ENCODE measurements around the gene GSC2. TPM values are rescaled to one million over a fixed set of nuclear protein-coding genes. Genes with fewer than 3 reads are reported as not detected.

Gene GSC2
- total and polyA plus RNA-seq, 9 of the 15 experiments (the other 6 are each of a cell fraction or from before 2014, with no cell fraction given), result not detected

DNA sequence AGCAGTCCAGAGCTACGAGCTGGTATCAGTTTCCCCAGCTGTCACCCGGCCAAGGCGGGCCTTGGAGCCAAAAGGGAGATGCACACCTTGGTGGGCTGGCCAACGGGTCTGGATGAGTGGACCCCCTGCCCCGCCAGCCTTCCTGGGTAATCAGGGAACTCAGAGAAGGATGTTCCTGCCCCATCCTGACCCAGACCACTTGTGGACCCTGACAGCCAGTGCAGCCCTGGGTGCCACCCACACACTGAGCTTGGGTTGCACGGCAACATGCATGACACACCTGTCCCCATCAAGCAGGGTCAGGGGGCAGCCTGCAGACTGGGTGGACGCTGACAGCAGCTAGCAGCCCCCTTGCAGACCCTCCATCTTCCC, 19.8 kb upstream of the GSC2 start (continued):
- TF ChIP-seq NR4A1 (CRISPR knock-in tag; IDR thresholded peaks at IDR 0.05), result no peak
- TF ChIP-seq NR4A1 (tag; IDR thresholded peaks at IDR 0.05), result 0 out of 2 replicates have a peak, but pooled peaks have one; percentile 36
- peak; percentile 26 for TF ChIP-seq SETDB1 (IDR thresholded peaks at IDR 0.05; ENCODE audit: low read length)
- TF ChIP-seq, protein P1, sequence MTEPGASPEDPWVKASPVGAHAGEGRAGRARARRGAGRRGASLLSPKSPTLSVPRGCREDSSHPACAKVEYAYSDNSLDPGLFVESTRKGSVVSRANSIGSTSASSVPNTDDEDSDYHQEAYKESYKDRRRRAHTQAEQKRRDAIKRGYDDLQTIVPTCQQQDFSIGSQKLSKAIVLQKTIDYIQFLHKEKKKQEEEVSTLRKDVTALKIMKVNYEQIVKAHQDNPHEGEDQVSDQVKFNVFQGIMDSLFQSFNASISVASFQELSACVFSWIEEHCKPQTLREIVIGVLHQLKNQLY (CRISPR knock-in tag; conservative IDR thresholded peaks at IDR 0.05), result peak in 1 of 2 experiments; percentile 72; a peak in 1 of 4 replicates
- TF ChIP-seq, protein P2, sequence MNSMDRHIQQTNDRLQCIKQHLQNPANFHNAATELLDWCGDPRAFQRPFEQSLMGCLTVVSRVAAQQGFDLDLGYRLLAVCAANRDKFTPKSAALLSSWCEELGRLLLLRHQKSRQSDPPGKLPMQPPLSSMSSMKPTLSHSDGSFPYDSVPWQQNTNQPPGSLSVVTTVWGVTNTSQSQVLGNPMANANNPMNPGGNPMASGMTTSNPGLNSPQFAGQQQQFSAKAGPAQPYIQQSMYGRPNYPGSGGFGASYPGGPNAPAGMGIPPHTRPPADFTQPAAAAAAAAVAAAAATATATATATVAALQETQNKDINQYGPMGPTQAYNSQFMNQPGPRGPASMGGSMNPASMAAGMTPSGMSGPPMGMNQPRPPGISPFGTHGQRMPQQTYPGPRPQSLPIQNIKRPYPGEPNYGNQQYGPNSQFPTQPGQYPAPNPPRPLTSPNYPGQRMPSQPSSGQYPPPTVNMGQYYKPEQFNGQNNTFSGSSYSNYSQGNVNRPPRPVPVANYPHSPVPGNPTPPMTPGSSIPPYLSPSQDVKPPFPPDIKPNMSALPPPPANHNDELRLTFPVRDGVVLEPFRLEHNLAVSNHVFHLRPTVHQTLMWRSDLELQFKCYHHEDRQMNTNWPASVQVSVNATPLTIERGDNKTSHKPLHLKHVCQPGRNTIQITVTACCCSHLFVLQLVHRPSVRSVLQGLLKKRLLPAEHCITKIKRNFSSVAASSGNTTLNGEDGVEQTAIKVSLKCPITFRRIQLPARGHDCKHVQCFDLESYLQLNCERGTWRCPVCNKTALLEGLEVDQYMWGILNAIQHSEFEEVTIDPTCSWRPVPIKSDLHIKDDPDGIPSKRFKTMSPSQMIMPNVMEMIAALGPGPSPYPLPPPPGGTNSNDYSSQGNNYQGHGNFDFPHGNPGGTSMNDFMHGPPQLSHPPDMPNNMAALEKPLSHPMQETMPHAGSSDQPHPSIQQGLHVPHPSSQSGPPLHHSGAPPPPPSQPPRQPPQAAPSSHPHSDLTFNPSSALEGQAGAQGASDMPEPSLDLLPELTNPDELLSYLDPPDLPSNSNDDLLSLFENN (IDR thresholded peaks at IDR 0.05; ENCODE audit: low read depth in 2 of 2, low read length in 2 of 2), result 0 out of 4 replicates have a peak, but pooled peaks of 1 of the 2 experiments have one; percentile 4

Data from K562 (cell line).